NB4 (cell line): Measurements from ENCODE around the gene SMOC2.

Source experiments
- DNase-seq: peaks from one replicate; pipeline ENCODE4 v3.0.0; 2010; ENCODE audit warnings: low read depth
- H3K4me3 ChIP-seq: one replicate; pipeline ENCODE4 v1.5.1; 2011; ENCODE audit warnings: mild to moderate bottlenecking, low read depth, low read length, moderate library complexity
- CTCF ChIP-seq: IDR thresholded peaks from one replicate; pipeline ENCODE4 v1.5.1; 2012; ENCODE audit warnings: low read depth, low read length
- MYC ChIP-seq: IDR thresholded peaks from 2 replicates; pipeline ENCODE4 v1.6.1; 2011; ENCODE audit warnings: low read depth, low read length
- POLR2A ChIP-seq: IDR thresholded peaks from 2 replicates; pipeline ENCODE4 v1.6.1; 2011; ENCODE audit warnings: mild to moderate bottlenecking; ENCODE audit not compliant: insufficient read length; ENCODE audit errors: extremely low read depth
- TF ChIP-seq, protein P1 (sequence below): IDR thresholded peaks from 2 replicates; pipeline ENCODE4 v1.6.1; 2011; ENCODE audit warnings: low read depth, low read length

The SMOC2 gene

GRCh38 chr6:168666170-168666569 lies 225.2 kb downstream of the SMOC2 start:
- no peak overlapping the region for H3K4me3 ChIP-seq
- no peak for TF ChIP-seq CTCF
- no peak for TF ChIP-seq MYC
- TF ChIP-seq POLR2A: no peak
- TF ChIP-seq, protein P1, sequence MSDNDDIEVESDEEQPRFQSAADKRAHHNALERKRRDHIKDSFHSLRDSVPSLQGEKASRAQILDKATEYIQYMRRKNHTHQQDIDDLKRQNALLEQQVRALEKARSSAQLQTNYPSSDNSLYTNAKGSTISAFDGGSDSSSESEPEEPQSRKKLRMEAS: no peak
- no peak for DNase-seq

- H3K4me3 ChIP-seq: no peak overlapping the region
- no peak for DNase-seq
- TF ChIP-seq, protein P1: no peak
- no peak for TF ChIP-seq MYC
- TF ChIP-seq CTCF: no peak
- TF ChIP-seq POLR2A: no peak
Observed at GRCh38 chr6:168666699-168667427, 225.9 kb downstream of the SMOC2 start.

- TF ChIP-seq CTCF: no peak
- TF ChIP-seq MYC: no peak
- TF ChIP-seq, protein P1: no peak
- no peak for TF ChIP-seq POLR2A
- H3K4me3 ChIP-seq: no peak overlapping the region
- DNase-seq: no peak
Observed at GRCh38 chr6:168667428-168667805, 226.4 kb downstream of the SMOC2 start.

GRCh38 chr6:168670401-168670985 lies 229.5 kb downstream of the SMOC2 start:
- no peak for DNase-seq
- H3K4me3 ChIP-seq: no peak overlapping the region
- TF ChIP-seq POLR2A: no peak
- TF ChIP-seq, protein P1: no peak
- no peak for TF ChIP-seq CTCF
- no peak for TF ChIP-seq MYC

DNA sequence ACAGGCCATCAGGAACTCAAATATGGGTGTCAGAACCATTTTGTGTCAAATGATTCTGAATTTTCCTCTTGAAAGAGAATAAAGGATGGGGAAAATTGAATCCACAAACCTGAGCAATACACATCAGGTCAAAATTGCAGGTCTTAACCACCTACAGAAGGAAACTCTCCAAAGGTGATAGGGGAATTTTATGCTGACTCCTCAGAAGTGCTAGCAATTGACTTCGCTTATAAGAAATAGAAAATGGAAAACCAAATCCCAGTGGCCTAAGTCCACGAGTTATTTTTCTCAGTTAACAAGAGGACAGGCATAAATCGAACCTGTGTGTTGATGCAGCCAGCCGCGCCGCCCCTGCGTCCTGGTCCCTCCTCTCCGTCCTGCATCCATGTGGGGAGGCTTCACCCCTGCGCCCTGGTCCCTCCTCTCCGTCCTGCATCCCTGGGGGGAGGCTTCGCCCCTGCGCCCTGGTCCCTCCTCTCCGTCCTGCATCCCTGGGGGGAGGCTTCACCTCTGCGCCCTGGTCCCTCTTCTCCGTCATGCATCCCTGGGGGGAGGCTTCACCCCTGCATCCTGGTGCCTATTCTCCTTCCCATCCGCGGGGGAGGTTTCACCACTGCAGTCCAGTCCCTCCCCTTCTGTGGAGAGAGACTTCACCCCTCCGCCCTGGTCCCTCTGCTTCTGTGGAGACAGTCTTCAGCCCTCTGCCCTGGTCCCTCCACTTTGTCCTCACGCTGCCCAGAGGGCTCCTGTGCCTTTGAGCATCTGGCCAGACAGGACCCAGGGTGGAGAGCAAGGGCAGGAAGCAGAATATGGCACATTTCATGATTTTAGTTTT lies 230.3 kb downstream of the SMOC2 start:
- TF ChIP-seq MYC (no peak), POLR2A (no peak), CTCF (no peak)
- TF ChIP-seq, protein P1: no peak
- no peak overlapping the region for H3K4me3 ChIP-seq
- no peak for DNase-seq
